Neural progenitor cell (in vitro differentiated cells): ENCODE measurements around the gene CAMK2D. TPM values are rescaled to one million over a fixed set of nuclear protein-coding genes. Genes with fewer than 3 reads are reported as not detected.

Experiments used
- DNase-seq: peaks from one replicate; pipeline ENCODE4 v3.0.0-alpha.2; 2016; ENCODE audit warnings: low spot score
- H2AFZ ChIP-seq: fragments of 200-600 bp; sonication (generic); replicated peaks from 2 replicates; pipeline ENCODE4 v1.6.1; 2016; ENCODE audit warnings: antibody characterized with exemption
- H3F3A ChIP-seq: fragments of 200-600 bp; sonication (generic); 2 replicates; pipeline ENCODE4 v1.6.1; 2016; ENCODE audit warnings: antibody characterized with exemption, low read depth
- H3K27ac ChIP-seq: fragments of 200-600 bp; sonication (generic); 2 replicates; pipeline ENCODE4 v1.5.1; 2016; ENCODE audit warnings: mild to moderate bottlenecking
- H3K27me3 ChIP-seq: fragments of 200-600 bp; sonication (generic); 2 replicates; pipeline ENCODE4 v1.6.1; 2016; ENCODE audit warnings: mild to moderate bottlenecking, moderate library complexity
- H3K36me3 ChIP-seq: fragments of 200-600 bp; sonication (generic); 2 replicates; pipeline ENCODE4 v1.5.1; 2016
- H3K4me1 ChIP-seq: fragments of 200-600 bp; sonication (generic); 2 replicates; pipeline ENCODE4 v1.6.1; 2016; ENCODE audit warnings: mixed run types
- H3K4me2 ChIP-seq: fragments of 200-600 bp; sonication (generic); 2 replicates; pipeline ENCODE4 v1.6.1; 2016
- H3K4me3 ChIP-seq: fragments of 200-600 bp; sonication (generic); 2 replicates; pipeline ENCODE4 v1.5.1; 2016
- H3K79me2 ChIP-seq: fragments of 200-600 bp; sonication (generic); 2 replicates; pipeline ENCODE4 v1.6.1; 2016; ENCODE audit warnings: low read depth
- H3K9ac ChIP-seq: fragments of 200-600 bp; sonication (generic); 2 replicates; pipeline ENCODE4 v1.6.1; 2016
- H3K9me3 ChIP-seq: fragments of 200-600 bp; sonication (generic); 2 replicates; pipeline ENCODE4 v1.5.1; 2016; ENCODE audit warnings: low read depth
- H4K20me1 ChIP-seq: fragments of 200-600 bp; sonication (generic); 2 replicates; pipeline ENCODE4 v1.6.1; 2016; ENCODE audit warnings: low read depth
- H3K27ac Mint-ChIP-seq: 3 replicates; pipeline ENCODE4 v1.8.0; 2021; ENCODE audit warnings: mixed read lengths
- H3K27me3 Mint-ChIP-seq: 2 replicates; pipeline ENCODE4 v1.8.0; 2022; ENCODE audit warnings: low read depth, mild to moderate bottlenecking, inconsistent platforms, moderate library complexity, mixed read lengths; ENCODE audit not compliant: insufficient read depth
- H3K36me3 Mint-ChIP-seq: 3 replicates; pipeline ENCODE4 v1.8.0; 2021; ENCODE audit warnings: mixed read lengths
- H3K4me1 Mint-ChIP-seq: 3 replicates; pipeline ENCODE4 v1.8.0; 2021; ENCODE audit warnings: mixed read lengths
- H3K4me3 Mint-ChIP-seq: 3 replicates; pipeline ENCODE4 v1.8.0; 2021; ENCODE audit warnings: mild to moderate bottlenecking, moderate library complexity, mixed read lengths
- H3K9me3 Mint-ChIP-seq: 3 replicates; pipeline ENCODE4 v1.8.0; 2020; ENCODE audit warnings: mixed read lengths
- EZH2 ChIP-seq: fragments of 200-600 bp; sonication (generic); IDR thresholded peaks from 2 replicates; pipeline ENCODE4 v1.6.1; 2017; ENCODE audit warnings: antibody characterized with exemption, mild to moderate bottlenecking, moderate library complexity
- EZH2phosphoT487 ChIP-seq: fragments of 200-600 bp; sonication (generic); IDR thresholded peaks from 2 replicates; pipeline ENCODE4 v1.6.1; 2017; ENCODE audit warnings: antibody characterized with exemption
- total RNA-seq: library from RNA; depleted of rRNA; stranded (reverse); fragments of >200 nt; gene quantifications from 2 replicates; pipeline ENCODE4 v1.2.3, GENCODE V29; 2015; ENCODE audit warnings: low replicate concordance
- TF ChIP-seq, protein P1 (sequence below): fragments of 200-600 bp; sonication (generic); IDR thresholded peaks from 2 replicates; pipeline ENCODE4 v1.5.1; 2017; ENCODE audit warnings: antibody characterized with exemption, mild to moderate bottlenecking

CAMK2D gene
- total RNA-seq, 1 donor from 2014 or later, result 33.2 TPM

DNA sequence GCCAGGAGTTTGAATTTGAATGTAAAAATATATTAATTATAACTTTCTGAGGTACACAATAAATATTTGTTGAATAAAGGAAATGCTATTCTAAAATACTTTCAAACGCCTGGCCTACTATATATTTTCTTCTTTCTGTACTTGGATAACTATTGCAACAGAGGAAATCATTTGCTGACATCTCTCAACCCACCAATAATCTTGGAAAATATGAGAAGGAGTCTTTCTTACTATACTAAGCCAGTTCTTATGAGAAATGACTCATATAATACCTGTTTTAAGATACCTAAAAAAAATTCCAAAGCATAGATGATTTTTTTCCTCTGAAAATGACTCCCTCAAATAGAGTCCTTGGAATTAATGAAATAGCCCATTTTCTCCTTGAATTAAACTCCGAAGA, 64.1 kb downstream of the CAMK2D start:
- no peaks in the 10 kb centered on the region for H3K79me2 ChIP-seq
- no peak overlapping the region for H2AFZ ChIP-seq
- H3K9me3 Mint-ChIP-seq, result no peaks in the 10 kb centered on the region

DNA sequence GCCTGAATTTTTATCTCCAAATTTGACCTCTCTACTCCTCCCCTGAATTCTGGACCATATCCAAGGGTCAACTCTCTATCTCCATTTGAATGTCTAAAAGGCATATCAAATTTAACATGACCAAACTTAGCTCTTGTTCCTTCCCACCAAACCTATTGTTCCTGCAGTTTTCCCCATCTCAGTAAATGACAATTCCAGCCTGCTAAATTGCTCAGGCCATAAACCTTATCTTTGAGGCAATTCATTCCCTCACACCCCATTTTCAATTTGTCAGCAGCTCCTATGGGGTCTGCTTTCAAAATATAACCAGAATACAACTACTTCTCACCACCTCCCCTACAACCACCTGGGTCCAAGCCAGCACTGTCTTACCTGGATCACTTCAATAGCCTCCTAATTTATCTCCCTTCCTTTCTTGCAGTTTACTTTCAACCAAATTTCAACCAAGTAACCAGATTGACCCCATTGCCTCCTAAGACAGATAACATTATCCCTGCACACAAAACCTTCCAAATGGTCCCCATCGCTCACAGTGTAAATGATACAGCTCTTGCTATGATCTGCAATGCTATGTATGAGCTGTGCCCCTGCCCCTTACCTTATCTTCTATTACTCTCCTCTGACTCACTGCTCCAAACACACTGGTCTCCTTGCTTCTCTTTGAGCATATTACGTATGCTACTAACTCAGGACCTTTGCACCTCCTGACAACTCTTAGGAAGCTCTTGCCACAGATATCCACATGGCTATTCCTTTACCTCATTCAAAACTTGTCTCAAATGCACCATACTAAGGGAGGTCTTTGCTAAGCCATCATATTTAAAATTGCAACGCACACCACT, 66.0 kb downstream of the CAMK2D start:
- Histone ChIP-seq H3K4me2 (no peak overlapping the region), H3K9ac (no peak overlapping the region), H4K20me1 (no peaks in the 10 kb centered on the region), H3F3A (no peaks in the 10 kb centered on the region), H3K4me3 (no peak overlapping the region), H3K36me3 (no peaks in the 10 kb centered on the region), H2AFZ (no peak overlapping the region), H3K79me2 (no peaks in the 10 kb centered on the region), H3K9me3 (no peaks in the 10 kb centered on the region), H3K27ac (no peak overlapping the region), H3K4me1 (no peaks in the 10 kb centered on the region), H3K27me3 (no peaks in the 10 kb centered on the region)
- no peak overlapping the region for H3K27ac Mint-ChIP-seq
- no peaks in the 10 kb centered on the region for H3K9me3 Mint-ChIP-seq
- no peak for DNase-seq
- H3K27me3 Mint-ChIP-seq, result no peaks in the 10 kb centered on the region
- no peaks in the 10 kb centered on the region for H3K4me1 Mint-ChIP-seq
- no peak for TF ChIP-seq EZH2
- TF ChIP-seq EZH2phosphoT487, result no peak
- TF ChIP-seq, protein P1, sequence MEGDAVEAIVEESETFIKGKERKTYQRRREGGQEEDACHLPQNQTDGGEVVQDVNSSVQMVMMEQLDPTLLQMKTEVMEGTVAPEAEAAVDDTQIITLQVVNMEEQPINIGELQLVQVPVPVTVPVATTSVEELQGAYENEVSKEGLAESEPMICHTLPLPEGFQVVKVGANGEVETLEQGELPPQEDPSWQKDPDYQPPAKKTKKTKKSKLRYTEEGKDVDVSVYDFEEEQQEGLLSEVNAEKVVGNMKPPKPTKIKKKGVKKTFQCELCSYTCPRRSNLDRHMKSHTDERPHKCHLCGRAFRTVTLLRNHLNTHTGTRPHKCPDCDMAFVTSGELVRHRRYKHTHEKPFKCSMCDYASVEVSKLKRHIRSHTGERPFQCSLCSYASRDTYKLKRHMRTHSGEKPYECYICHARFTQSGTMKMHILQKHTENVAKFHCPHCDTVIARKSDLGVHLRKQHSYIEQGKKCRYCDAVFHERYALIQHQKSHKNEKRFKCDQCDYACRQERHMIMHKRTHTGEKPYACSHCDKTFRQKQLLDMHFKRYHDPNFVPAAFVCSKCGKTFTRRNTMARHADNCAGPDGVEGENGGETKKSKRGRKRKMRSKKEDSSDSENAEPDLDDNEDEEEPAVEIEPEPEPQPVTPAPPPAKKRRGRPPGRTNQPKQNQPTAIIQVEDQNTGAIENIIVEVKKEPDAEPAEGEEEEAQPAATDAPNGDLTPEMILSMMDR, result no peak
- peaks cover 5% of the 10 kb centered on the region for H3K36me3 Mint-ChIP-seq
- no peak overlapping the region for H3K4me3 Mint-ChIP-seq

More for the DNA sequence above, 64.1 kb downstream of the CAMK2D start:
- H3F3A ChIP-seq, result no peaks in the 10 kb centered on the region
- DNase-seq, result no peak
- no peaks in the 10 kb centered on the region for H3K36me3 ChIP-seq
- no peaks in the 10 kb centered on the region for H3K4me1 ChIP-seq
- Mint-ChIP-seq H3K27ac (no peak overlapping the region), H3K4me3 (no peak overlapping the region), H3K36me3 (peaks cover 4% of the 10 kb centered on the region), H3K4me1 (no peaks in the 10 kb centered on the region), H3K27me3 (no peaks in the 10 kb centered on the region)
- no peak overlapping the region for H3K9ac ChIP-seq
- no peaks in the 10 kb centered on the region for H3K27me3 ChIP-seq
- H4K20me1 ChIP-seq, result no peaks in the 10 kb centered on the region
- no peak overlapping the region for H3K27ac ChIP-seq
- H3K4me3 ChIP-seq, result no peak overlapping the region
- H3K9me3 ChIP-seq, result no peaks in the 10 kb centered on the region
- TF ChIP-seq EZH2 (no peak), EZH2phosphoT487 (no peak)
- TF ChIP-seq, protein P1, result no peak
- H3K4me2 ChIP-seq, result no peak overlapping the region

DNA sequence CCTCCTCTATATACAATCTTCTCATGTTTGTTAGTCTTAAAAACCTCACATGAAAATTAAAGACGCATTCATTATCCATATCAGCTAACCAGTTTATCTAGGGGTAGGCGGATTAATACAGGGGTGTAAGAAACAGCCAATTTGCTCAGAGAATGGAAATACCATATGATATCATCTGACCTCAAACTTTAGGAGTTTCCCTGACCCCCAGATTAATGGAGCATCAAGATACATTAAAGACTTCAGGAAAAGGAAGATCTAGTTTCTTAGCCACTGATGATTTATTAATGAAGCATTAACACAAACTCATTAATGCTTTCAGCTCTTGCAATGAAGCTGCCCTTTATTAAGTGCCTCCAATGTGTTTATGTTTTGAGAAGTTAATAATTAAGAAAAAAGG, 67.5 kb downstream of the CAMK2D start:
- H3K36me3 ChIP-seq, result no peaks in the 10 kb centered on the region
- no peak for DNase-seq
- H3K9ac ChIP-seq, result no peak overlapping the region
- H3K27me3 ChIP-seq, result no peaks in the 10 kb centered on the region
- H3K4me1 Mint-ChIP-seq, result no peaks in the 10 kb centered on the region
- no peak overlapping the region for H2AFZ ChIP-seq
- no peaks in the 10 kb centered on the region for H3K9me3 Mint-ChIP-seq
- H3K79me2 ChIP-seq, result no peaks in the 10 kb centered on the region
- TF ChIP-seq, protein P1, result no peak
- TF ChIP-seq EZH2phosphoT487 (no peak), EZH2 (no peak)
- H3K4me2 ChIP-seq, result no peak overlapping the region
- no peaks in the 10 kb centered on the region for H3K27me3 Mint-ChIP-seq
- H3K27ac ChIP-seq, result no peak overlapping the region
- no peaks in the 10 kb centered on the region for H3F3A ChIP-seq
- peaks cover 4% of the 10 kb centered on the region for H3K36me3 Mint-ChIP-seq
- no peaks in the 10 kb centered on the region for H3K9me3 ChIP-seq
- H3K4me3 ChIP-seq, result no peak overlapping the region
- H3K4me1 ChIP-seq, result no peaks in the 10 kb centered on the region
- H4K20me1 ChIP-seq, result no peaks in the 10 kb centered on the region
- no peak overlapping the region for H3K27ac Mint-ChIP-seq
- no peak overlapping the region for H3K4me3 Mint-ChIP-seq
